ENCODE results near the gene ZNF549. TPM values are rescaled to one million over a fixed set of nuclear protein-coding genes. Genes with fewer than 3 reads are reported as not detected.
A peak's percentile ranks its signal among the peaks of the same experiment; 100 is the strongest.

ZNF549 gene
- total and polyA plus RNA-seq, 10 of the 15 experiments (the other 5 are each of a cell fraction or from before 2014, with no cell fraction given): 0.73 to 4.0 (median 2.3) TPM

- TF ChIP-seq SMARCA5 (IDR thresholded peaks at IDR 0.05) (no peak), SIN3A (IDR thresholded peaks at IDR 0.05; ENCODE audit: low read depth, low read length) (no peak; the same call in 1 of the 2 replicates), ASH2L (IDR thresholded peaks at IDR 0.05; ENCODE audit: borderline replicate concordance, low read depth) (no peak), NR2F1 (conservative IDR thresholded peaks at IDR 0.05) (0 out of 2 replicates have a peak, but pooled peaks have one; percentile 10), GABPA (IDR thresholded peaks at IDR 0.05; ENCODE audit: low read depth) (peak; percentile 89), HDAC6 (IDR thresholded peaks at IDR 0.05; ENCODE audit: unreplicated experiment) (no peak), NBN (IDR thresholded peaks at IDR 0.05) (peak; percentile 63; the same call in 1 of the 2 replicates), WRNIP1 (IDR thresholded peaks at IDR 0.05; ENCODE audit: borderline replicate concordance, low read depth, low read length) (no peak), NFIC (IDR thresholded peaks at IDR 0.05; ENCODE audit: low read depth, low read length) (no peak), EGR1 (IDR thresholded peaks at IDR 0.05; ENCODE audit: borderline replicate concordance in 1 of 2, low read depth in 2 of 2, low read length in 2 of 2) (peak in 1 of 2 experiments; percentile 59; a peak in 1 of 3 replicates), ZNF207 (IDR thresholded peaks at IDR 0.05; ENCODE audit: borderline replicate concordance) (0 out of 2 replicates have a peak, but pooled peaks have one; percentile 29), NRF1 (conservative IDR thresholded peaks at IDR 0.05; ENCODE audit: low read depth, low read length) (no peak), ATF2 (IDR thresholded peaks at IDR 0.05; ENCODE audit: low read length) (no peak), YBX1 (IDR thresholded peaks at IDR 0.05) (no peak), ELK1 (IDR thresholded peaks at IDR 0.05; ENCODE audit: low read depth, low read length) (peak; percentile 81), BHLHE40 (IDR thresholded peaks at IDR 0.05; ENCODE audit: borderline replicate concordance in 1 of 2, low read depth in 2 of 2, low read length in 1 of 2) (peak; percentile 72 to 88; a peak in 3 of 4 replicates), ZBED1 (IDR thresholded peaks at IDR 0.05; ENCODE audit: borderline replicate concordance) (no peak), MYC (IDR thresholded peaks at IDR 0.05; ENCODE audit: insufficient read depth, insufficient read length, insufficient replicate concordance, low read length, severe bottlenecking) (no peak), MAX (IDR thresholded peaks at IDR 0.05; ENCODE audit: low read depth, low read length) (no peak; the same call in 1 of the 2 replicates), RAD21 (IDR thresholded peaks at IDR 0.05; ENCODE audit: insufficient read depth, low read depth, low read length) (no peak), HDGF (IDR thresholded peaks at IDR 0.05) (no peak), NR2C2 (IDR thresholded peaks at IDR 0.05; ENCODE audit: borderline replicate concordance, control insufficient read depth, insufficient read length, low read depth) (no peak), USF2 (IDR thresholded peaks at IDR 0.05; ENCODE audit: borderline replicate concordance, low read depth, low read length) (no peak), PKNOX1 (IDR thresholded peaks at IDR 0.05) (peak; percentile 34; the same call in 1 of the 2 replicates)
These were observed at the start of gene ZNF549 (continued) for GRCh38 chr19:57527136-57527881.

All from GM12878 (cell line).